Activated naive CD4-positive, alpha-beta T cell treated with anti-CD3 and anti-CD28 coated beads, Interleukin-2, amount 50 U/mL, for 16 hours (primary cell): ENCODE measurements around the gene HCAR2.
A peak's percentile ranks its signal among the peaks of the same experiment; 100 is the strongest.
"Not testable (repeated sequence)": the region's sequence is repeated elsewhere in the genome, so short reads cannot be mapped to it uniquely, and the experiment has no call there.

Experiments
- DNase-seq: peaks from one replicate; pipeline ENCODE4 v3.0.0-alpha.2; 2020

HCAR2 gene

GRCh38 chr12:122702890-122703611, at the start of gene HCAR2:
Gene HCAR2 (minus strand): TSS chr12:122703357. CDS start chr12:122703283, 74 bp downstream.
- DNase-seq: not testable (repeated sequence)

- DNase-seq: peak; percentile 99
Measured at GRCh38 chr12:122752464-122753318, 49.5 kb upstream of the HCAR2 start, which contains the start of gene DENR. Gene DENR (plus strand): TSS chr12:122752824. CDS start chr12:122753702, 878 bp downstream.

- not testable (repeated sequence) for DNase-seq
Measured at GRCh38 chr12:122750781-122751515, 47.8 kb upstream of the HCAR2 start.

DNA sequence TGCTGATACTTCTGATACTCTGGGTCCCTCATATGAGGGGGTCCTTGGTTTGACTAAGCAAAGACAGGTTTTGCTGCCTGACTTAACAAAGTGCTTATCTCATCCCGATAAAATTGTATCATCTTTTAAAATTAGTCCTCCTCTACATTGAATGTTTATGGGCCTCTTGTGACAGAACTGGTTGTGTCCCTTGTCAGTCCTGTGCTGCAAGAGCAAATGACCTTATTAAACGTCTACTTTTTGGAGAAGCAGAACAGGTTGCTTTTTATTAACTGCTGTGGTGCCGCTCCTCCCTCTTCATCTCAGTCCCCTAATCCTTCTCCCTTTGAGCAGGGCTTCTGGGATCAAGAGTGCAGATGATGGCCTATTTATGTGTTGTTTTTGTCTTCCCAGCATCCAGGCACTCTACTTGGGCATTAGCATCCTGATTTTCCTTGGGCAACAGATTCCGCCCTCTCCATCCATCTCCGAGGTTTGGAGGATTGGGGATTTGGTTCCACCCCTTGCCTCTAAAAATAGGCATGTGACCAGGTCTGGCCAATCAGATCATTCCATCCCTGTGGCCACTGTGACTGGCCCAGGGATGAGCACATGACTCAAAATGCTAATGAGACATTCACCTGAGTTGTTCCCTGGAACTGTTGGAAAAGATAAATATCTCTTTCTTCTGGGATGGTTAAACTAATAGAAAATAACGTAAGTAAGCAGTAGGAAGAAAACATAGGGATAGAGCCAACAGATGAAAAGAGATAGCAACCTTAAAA, 46.6 kb upstream of the HCAR2 start:
- no peak for DNase-seq

GRCh38 chr12:122747224-122748135, 44.3 kb upstream of the HCAR2 start:
- no peak for DNase-seq

GRCh38 chr12:122743895-122744525, 40.9 kb upstream of the HCAR2 start:
- no peak for DNase-seq

GRCh38 chr12:122740351-122740750, 37.2 kb upstream of the HCAR2 start:
- no peak for DNase-seq

GRCh38 chr12:122738571-122738970, 35.4 kb upstream of the HCAR2 start:
- no peak for DNase-seq

DNA sequence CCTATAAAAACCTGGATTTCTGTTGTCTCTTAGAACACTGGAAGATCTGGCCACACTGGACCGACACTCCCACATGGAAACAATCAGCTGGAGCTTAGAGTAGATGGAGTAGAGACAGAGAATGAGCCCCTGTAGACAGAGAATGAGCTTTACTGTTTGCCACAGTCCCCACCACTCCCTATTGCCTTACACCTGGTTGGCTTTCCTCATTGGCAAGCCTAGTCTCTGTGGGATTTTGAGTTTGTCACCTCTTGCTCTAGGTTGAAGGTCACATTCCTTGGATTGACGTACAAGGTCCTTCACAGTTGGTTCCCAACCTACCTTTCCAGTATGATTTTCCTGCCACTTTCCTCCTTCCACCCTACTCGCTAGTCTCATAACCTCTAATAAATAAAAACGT, 29.5 kb upstream of the HCAR2 start:
- DNase-seq: no peak

- peak; percentile 30 for DNase-seq
Measured at GRCh38 chr12:122732170-122732569, 29.0 kb upstream of the HCAR2 start.

- DNase-seq: peak; percentile 46
Measured at GRCh38 chr12:122730215-122731014, 27.3 kb upstream of the HCAR2 start, which contains the start of gene HCAR1. Gene HCAR1 (minus strand): TSS chr12:122730844. CDS start chr12:122730339, 505 bp downstream.

- DNase-seq: no peak
Measured at GRCh38 chr12:122729583-122730214, 26.5 kb upstream of the HCAR2 start.

DNA sequence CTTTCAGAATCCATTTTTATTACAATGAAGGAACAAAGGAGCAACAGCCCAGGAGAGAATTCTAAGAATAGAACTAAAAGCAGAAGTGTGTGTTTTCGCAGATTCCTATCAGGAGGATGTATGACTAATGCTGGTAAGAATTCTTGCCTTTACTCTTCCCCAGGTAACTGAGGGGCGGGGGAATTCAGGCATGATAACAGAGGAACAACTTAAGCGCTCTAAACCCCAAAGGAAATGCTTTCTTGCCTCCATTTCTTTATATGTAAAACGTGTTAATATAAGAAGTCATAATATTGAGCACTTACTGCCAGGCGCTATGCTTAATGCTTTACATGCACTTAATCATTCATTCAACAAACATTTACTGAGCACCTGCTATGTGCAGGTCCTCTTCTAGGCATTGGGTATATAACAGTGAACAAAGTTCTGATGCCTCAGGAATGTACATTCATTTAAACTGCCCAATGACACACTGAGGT, 23.0 kb upstream of the HCAR2 start:
- DNase-seq: no peak

- no peak for DNase-seq
Measured at GRCh38 chr12:122725452-122726079, 22.4 kb upstream of the HCAR2 start.

GRCh38 chr12:122724641-122725243, 21.6 kb upstream of the HCAR2 start:
- no peak for DNase-seq

- no peak for DNase-seq
Measured at GRCh38 chr12:122722387-122722786, 19.2 kb upstream of the HCAR2 start.

- no peak for DNase-seq
Measured at GRCh38 chr12:122721057-122721545, 17.9 kb upstream of the HCAR2 start.

- DNase-seq: not testable (repeated sequence)
Measured at GRCh38 chr12:122716658-122717057, 13.5 kb upstream of the HCAR2 start, which contains the start of gene HCAR3. Gene HCAR3 (minus strand): TSS chr12:122716811. CDS start chr12:122716737, 74 bp downstream.
